Effector memory CD8-positive, alpha-beta T cell (primary cell): Measurements from ENCODE around the gene ANKRD36C.
"Not testable (repeated sequence)": the region's sequence is repeated elsewhere in the genome, so short reads cannot be mapped to it uniquely, and the experiment has no call there.

Experiments
- ATAC-seq: fragments of 150-1000 bp; cut with Tn5 transposase; replicated peaks from 2 replicates; pipeline ENCODE4 v1.10.0; 2021; ENCODE audit warnings: mild to moderate bottlenecking, moderate library complexity
- DNase-seq, 3 experiments: peaks; one replicate each; pipeline ENCODE4 v3.0.0; 2021
- H3K27ac Mint-ChIP-seq, 2 donors: one replicate each; pipeline ENCODE4 v1.8.0; 2022; ENCODE audit warnings: mild to moderate bottlenecking in 2 of 2, mixed read lengths in 2 of 2, moderate library complexity in 2 of 2
- H3K27me3 Mint-ChIP-seq, 2 donors: one replicate each; pipeline ENCODE4 v1.8.0; 2022; ENCODE audit warnings: mixed read lengths in 2 of 2
- H3K36me3 Mint-ChIP-seq: one replicate; pipeline ENCODE4 v1.8.0; 2022; ENCODE audit warnings: mild to moderate bottlenecking, moderate library complexity, mixed read lengths; ENCODE audit not compliant: insufficient read depth
- H3K4me1 Mint-ChIP-seq, 2 donors: one replicate each; pipeline ENCODE4 v1.8.0; 2022; ENCODE audit warnings: low read depth in 2 of 2, mixed read lengths in 2 of 2
- H3K4me3 Mint-ChIP-seq, 2 donors: one replicate each; pipeline ENCODE4 v1.8.0; 2022; ENCODE audit warnings: mild to moderate bottlenecking in 2 of 2, mixed read lengths in 2 of 2, moderate library complexity in 2 of 2
- H3K9me3 Mint-ChIP-seq, 2 donors: one replicate each; pipeline ENCODE4 v1.8.0; 2022; ENCODE audit warnings: mixed read lengths in 2 of 2

The ANKRD36C gene

DNA sequence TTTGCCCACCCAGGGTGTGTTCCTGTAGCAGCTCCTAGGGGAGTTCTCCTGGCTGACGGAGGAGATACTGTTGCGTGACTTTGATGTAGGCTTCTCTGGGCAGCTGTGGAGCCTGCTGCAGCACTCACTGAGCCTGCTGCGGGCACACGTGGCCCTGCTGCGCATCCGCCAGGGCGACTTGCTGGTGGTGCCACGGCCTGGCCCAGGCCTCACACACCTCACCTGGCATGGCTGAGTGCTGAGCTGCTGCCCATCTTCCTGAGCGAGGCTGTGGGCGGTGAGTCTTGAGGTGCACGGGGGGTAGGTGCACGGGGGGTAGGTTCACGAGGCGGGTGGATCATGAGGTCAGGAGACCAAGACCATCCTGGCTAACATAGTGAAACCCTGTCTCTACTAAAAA lies 191.7 kb downstream of the ANKRD36C start:
- Mint-ChIP-seq H3K4me1 (no peaks in the 10 kb centered on the region), H3K4me3 (no peak overlapping the region), H3K9me3 (peaks cover 9 to 20% of the 10 kb centered on the region in 2 donors), H3K27ac (no peak overlapping the region), H3K36me3 (no peaks in the 10 kb centered on the region), H3K27me3 (no peaks in the 10 kb centered on the region)
- no peak for ATAC-seq
- no peak for DNase-seq

DNA sequence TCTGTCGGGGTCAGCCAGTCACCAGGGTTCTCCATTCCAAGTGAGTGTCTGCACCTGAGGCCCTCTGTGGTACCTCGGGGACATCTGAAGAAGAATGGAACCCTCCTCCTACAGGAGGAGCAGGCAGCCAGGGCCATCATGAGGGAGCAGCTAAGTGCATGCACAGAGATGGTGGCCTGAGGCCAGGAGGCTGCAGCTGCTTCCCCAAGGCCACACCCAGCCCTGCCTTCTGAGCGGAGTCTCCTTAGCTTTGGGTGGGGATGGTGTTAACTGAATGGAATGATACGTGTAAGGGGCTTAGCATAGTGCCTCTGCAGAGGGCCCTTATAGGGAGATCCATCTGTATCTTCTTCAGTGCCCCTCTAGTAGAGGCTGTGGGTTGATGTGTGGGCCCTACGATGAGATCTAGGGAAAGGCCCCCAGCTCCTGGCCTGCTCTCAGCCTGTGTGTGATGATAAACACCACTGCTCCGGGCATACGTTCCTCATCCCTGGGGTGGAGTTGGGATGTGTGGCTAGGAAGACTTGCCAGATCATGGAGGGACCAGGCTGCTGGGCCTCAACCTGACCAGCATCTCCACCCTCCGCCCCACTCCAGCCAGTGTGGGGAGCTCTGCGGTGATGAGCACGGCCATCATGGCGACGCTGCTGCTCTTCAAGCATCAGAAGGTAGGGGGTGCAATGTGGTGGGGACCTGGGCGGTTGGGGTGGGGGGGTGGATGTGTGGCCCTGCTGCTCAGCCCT lies 192.3 kb downstream of the ANKRD36C start:
- not testable (repeated sequence) for ATAC-seq, H3K4me3 Mint-ChIP-seq, H3K36me3 Mint-ChIP-seq, H3K27ac Mint-ChIP-seq, H3K27me3 Mint-ChIP-seq, DNase-seq, H3K4me1 Mint-ChIP-seq
- H3K9me3 Mint-ChIP-seq: peaks cover 9 to 14% of the 10 kb centered on the region in 2 donors

DNA sequence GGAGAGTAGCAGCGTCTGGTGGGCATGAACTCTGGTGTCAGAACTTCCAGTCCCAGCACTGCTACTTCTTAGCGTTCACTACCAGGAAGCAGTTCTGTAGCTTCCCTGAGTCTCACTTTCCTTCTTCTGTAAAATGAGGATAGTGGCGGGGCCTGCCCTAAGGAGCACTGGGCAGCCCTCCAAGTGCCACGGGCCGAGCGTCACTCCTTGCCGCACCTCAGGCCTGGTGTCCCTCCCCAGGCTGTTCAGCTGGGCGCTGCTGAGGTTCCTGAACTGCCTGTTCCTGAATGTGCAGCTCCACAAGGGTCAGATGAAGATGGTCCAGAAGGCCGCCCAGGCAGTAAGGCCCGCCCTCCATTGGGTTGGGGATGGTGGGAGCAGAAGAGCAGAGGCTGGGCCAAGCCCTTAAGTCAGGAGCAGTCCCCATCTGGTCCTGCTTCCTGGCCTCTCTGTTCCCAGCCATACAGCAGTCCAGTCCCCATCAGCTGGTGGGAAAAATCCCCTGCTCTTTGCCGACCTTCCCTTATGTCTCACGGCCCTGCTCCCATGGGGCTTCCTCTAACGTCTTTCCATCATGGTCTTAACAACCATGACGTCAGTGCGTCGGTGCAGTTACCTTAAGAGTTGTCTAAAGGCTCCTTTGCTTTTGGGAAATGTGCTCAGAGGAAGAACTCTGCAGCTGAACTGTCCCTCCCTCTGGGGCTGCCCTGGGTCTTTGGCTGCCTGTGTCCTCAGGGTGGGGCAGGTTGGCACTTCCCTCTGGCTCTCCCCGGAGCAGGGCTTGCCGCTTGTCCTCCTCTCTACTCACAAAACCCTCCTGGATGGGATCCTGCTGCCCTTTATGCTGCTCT lies 195.2 kb downstream of the ANKRD36C start:
- DNase-seq, H3K9me3 Mint-ChIP-seq, H3K36me3 Mint-ChIP-seq, H3K4me1 Mint-ChIP-seq, ATAC-seq, H3K27me3 Mint-ChIP-seq, H3K4me3 Mint-ChIP-seq, H3K27ac Mint-ChIP-seq: not testable (repeated sequence)

DNA sequence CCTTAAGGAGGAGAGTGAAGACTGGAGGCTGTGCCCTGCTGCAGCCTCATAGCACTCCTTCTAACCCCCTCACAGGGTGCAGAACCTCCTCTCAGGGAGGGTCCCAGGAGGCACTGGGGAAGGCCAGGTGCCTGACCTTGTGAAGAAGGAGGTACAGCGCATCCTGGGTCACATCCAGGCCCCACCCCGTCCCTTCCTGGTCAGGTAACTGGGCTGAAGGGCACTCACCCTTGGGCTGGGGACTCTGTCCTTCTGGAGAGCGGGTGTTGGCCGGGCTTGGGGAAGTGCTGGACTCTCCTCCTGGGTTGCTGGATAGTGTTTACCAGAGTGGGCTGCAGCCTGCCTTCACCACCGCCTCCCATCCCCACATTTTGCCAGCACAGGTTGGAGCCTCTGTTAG lies 197.7 kb downstream of the ANKRD36C start:
- not testable (repeated sequence) for H3K9me3 Mint-ChIP-seq, H3K4me3 Mint-ChIP-seq, H3K36me3 Mint-ChIP-seq, H3K4me1 Mint-ChIP-seq, ATAC-seq, H3K27me3 Mint-ChIP-seq, DNase-seq, H3K27ac Mint-ChIP-seq

DNA sequence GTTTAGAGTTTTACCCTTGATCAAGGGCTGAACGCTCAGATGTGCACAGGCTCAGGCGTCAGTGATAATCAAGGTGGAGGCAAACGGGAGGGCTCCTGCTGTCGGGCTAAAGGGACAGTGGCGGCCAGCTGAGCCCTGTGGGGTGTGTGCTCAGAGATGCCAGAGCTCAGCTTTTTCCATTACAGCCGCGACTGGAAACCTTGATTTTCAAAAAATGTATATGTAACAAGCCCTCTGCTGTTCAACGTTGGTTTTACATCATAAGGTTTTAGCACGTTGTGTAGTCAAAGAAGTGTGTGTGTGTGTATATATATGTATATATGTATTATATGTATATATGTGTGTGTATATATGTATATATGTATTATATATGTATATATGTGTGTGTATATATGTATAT lies 201.4 kb downstream of the ANKRD36C start:
- H3K9me3 Mint-ChIP-seq, DNase-seq, H3K27me3 Mint-ChIP-seq, H3K4me3 Mint-ChIP-seq, H3K27ac Mint-ChIP-seq, ATAC-seq, H3K36me3 Mint-ChIP-seq, H3K4me1 Mint-ChIP-seq: not testable (repeated sequence)

DNA sequence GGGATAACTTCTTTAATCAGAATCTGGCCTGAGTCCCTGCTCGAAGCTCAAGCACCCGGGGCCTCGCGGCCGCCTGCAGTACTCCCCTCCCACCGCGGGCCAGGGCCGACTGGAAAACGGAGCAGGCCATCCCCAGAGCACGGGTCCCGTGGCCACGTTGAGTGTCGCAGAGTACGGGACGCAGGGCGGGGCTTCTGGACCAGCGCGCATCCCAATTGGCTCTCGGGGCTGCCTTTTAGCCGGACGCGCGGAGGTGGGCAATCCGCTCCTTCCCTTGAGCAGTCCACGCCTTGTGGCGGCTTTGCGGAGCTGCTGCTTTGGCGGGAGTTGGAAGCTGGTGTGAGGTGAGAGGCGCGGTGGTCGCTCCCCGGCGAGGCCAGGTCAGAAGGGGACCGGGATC lies 202.2 kb downstream of the ANKRD36C start:
- not testable (repeated sequence) for H3K36me3 Mint-ChIP-seq, ATAC-seq, H3K27ac Mint-ChIP-seq, DNase-seq, H3K4me1 Mint-ChIP-seq, H3K27me3 Mint-ChIP-seq, H3K4me3 Mint-ChIP-seq, H3K9me3 Mint-ChIP-seq

DNA sequence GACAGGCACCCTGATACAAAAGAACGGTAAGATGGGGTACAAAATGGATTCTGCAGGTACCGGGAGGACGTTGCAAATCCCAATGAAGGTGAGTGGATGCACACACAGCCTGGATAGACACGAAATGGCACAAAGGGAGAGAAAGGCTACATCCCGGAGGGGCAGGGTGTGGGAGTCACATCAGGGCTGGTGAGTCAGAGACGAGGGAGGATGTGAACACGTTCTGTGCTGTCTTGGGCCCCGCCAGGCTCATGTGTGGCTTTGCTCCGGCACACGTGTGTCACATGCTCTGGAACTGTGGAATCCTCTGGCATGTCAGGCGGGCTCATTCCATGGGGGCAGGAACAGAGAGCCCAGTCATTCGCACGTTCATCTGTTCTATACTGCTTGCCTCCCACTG lies 203.0 kb downstream of the ANKRD36C start:
- H3K9me3 Mint-ChIP-seq, H3K27me3 Mint-ChIP-seq, H3K36me3 Mint-ChIP-seq, DNase-seq, ATAC-seq, H3K27ac Mint-ChIP-seq, H3K4me3 Mint-ChIP-seq, H3K4me1 Mint-ChIP-seq: not testable (repeated sequence)
